Measurements from ENCODE around the gene SRSF10.
"Not testable (repeated sequence)": the region's sequence is repeated elsewhere in the genome, so short reads cannot be mapped to it uniquely, and the experiment has no call there.

The SRSF10 gene

GRCh38 chr1:23996700-23997229 lies 16.6 kb upstream of the SRSF10 start:
- no peak for DNase-seq

DNA sequence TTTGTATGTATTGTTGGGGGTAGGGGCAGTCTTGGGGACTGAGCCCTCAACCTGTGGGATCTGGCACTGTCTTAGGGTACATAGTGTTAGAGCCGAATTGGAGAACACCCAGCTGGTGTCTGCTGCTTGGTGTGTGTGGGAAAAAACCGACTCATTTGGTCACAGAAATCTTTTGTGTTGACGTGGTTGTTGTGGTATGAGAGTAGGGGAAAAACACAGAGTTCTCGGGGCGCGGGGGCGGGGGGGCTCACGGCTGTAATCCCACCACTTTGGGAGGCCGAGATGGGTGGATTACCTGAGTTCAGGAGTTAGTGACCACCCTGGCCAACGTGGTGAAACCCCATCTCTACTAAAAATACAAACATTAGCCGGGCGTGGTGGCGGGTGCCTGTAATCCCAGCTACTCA lies 15.3 kb upstream of the SRSF10 start:
- no peak for DNase-seq

GRCh38 chr1:23992011-23992410 lies 11.9 kb upstream of the SRSF10 start:
- not testable (repeated sequence) for DNase-seq

DNA sequence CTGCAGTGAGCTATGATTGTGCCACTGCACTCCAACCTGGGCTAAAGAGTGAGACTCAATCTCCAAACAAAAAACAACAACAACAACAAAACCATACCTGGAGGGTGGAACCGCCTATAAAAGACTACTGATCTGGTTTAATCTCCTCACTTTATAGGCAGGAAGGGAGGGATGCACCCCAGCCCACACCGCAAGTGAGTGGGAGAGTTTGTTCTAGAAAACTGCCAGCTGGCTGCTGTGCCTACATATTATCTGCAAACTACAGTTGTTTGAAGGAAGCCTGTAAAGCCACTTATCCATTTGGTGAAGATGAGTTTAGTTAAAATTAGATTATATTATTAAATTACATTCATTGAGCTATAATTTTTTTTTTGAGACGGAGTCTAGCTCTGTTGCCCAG lies 9.1 kb upstream of the SRSF10 start:
- DNase-seq: no peak

GRCh38 chr1:23987038-23987437 lies 6.9 kb upstream of the SRSF10 start:
- not testable (repeated sequence) for DNase-seq

GRCh38 chr1:23984417-23985186 lies 4.5 kb upstream of the SRSF10 start:
- no peak for DNase-seq

GRCh38 chr1:23980728-23981070 lies 572 bp upstream of the SRSF10 start:
- no peak for DNase-seq

DNA sequence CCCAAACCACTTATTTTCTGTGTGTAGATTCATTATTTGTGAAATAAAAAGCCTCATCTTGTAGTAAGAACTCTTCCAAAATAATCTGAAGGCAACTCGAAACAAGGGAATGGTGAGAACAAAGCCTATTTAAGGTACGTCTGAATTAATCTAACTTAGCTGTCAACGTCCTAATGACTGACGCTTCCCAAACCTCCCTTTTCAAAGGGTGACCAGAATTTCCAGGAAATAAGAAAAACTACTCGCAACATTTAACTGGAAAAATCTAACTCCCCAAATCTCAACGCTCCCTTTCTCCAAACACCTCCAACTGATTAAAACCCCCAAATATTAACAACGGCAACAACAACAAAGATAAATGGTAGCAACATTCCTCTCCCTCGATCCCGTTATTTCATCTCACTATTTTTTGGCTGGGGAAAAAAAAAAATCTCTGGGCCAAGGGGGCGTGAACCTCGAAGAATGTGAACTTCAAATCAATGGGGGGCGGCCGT lies 693 bp downstream of the SRSF10 start:
- no peak for DNase-seq

DNA sequence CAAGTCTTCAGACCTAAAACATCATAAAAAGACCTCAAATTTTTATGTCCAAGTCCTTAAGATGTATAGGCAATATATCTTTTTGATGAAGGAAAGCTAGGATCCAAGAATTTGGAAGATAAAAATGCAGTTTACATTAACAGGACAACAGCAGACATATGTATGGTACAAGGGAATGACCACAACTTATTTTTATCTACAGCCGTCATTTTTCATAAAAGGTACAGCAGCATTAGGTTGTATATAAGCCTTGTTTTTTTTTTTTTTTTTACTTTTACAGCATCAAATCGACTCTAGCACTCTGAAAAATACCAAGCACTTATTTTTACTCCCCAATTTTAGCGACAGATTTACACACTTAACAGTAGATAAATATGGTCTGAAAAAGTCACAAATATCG lies 1.3 kb downstream of the SRSF10 start:
- DNase-seq: no peak

- DNase-seq: no peak
These were observed 2.3 kb downstream of the SRSF10 start for GRCh38 chr1:23977854-23978191.

DNA sequence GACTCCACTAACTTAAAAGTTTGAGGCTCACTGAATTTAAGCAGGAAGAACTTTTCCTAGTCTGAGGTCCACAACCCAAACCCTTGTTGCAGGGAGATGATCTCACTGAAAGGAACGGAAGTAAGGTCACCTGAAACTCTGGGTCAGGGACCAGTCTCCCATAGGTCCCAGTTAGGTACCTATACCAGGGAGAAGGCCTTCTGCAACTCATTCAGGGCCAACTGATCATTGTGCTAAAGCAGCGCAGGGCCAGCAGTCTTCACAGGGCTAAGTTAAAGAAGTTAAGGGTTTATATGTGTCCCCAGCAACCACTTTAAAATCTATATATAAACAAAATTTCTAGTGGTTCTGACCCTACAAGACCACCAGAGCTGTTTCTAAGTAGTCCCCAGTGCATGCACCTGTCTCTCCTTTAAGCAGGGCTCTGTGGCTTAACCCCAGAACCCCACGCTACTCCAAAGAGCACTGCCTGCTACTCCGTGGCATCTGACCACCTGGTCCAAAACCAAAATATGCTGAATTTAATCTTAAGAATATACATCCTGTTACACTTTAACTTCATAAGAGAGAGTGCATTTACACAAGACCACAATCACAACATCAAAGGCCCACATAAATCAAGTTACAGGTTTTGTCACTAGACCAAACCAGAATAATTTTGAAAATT lies 2.8 kb downstream of the SRSF10 start:
- peak; percentile 35 for DNase-seq

DNA sequence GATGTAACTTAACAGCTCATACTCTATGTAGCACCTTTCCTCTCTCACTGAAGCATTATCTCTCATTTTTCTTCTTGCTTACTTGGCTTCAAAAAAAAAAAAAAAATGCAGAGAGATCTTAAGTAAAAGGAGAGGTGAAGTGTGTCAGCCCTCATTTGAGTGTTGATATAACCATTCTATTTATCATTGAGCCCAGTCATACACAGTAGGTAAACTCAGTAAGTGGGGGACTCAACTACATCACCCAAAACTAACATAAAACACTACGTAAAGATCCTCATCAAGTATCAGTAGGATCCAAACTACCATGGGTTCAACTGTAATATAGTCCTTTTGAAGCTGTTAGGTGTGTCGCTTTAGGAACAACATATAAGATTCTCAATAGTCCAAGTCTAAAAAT lies 12.3 kb downstream of the SRSF10 start:
- DNase-seq: no peak

GRCh38 chr1:23966973-23967493 lies 13.1 kb downstream of the SRSF10 start:
- no peak for DNase-seq

- no peak for DNase-seq
These were observed 15.1 kb downstream of the SRSF10 start for GRCh38 chr1:23964790-23965740.

DNA sequence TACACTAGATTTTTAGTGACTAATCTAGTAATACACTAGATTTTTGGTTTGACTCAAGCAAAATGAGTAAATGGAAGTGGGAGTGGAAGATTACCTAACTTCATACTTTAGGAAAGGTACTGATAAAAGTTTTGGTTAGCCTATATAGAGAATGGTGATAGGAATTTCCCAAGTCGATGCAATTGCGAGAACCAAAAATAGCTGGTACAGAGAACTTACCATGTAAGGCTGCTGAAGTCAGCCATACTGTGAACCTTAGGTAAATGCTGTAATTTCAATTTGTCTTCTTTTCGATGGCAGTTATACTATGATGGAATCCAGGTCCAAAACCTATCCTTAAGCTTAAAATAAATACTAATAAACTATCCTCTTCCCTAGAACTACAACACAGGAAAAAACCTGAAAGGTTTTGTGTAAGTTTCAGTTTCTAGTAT lies 15.9 kb downstream of the SRSF10 start:
- no peak for DNase-seq

DNA sequence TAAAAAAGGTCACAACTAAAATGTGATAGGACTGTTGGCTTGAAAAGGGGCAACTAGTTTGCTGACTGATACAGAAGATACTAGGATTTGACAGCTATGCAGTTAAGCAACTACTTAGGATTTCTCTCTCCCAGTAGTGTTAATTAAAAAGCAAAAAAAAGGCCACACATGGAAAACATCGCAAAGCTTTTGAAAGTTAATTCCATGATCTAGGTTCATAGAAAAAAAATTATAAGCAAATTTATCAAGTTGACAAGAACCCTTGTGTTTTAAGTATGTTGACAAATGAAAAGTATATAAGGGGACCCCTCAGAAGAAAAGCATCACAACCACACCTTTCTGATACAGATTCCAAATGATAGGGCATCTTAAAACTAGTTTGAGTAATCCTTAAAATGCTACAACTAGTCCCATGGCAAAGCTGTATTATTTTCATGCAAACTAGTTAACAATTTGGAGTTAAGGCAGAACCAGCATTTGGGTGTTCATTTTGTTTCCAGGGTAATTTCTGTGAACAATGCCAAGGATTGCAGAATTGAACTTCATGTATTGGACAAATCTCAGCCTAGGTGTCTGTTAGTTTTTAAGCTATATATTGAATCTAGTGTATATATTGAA lies 16.4 kb downstream of the SRSF10 start:
- DNase-seq: no peak

DNA sequence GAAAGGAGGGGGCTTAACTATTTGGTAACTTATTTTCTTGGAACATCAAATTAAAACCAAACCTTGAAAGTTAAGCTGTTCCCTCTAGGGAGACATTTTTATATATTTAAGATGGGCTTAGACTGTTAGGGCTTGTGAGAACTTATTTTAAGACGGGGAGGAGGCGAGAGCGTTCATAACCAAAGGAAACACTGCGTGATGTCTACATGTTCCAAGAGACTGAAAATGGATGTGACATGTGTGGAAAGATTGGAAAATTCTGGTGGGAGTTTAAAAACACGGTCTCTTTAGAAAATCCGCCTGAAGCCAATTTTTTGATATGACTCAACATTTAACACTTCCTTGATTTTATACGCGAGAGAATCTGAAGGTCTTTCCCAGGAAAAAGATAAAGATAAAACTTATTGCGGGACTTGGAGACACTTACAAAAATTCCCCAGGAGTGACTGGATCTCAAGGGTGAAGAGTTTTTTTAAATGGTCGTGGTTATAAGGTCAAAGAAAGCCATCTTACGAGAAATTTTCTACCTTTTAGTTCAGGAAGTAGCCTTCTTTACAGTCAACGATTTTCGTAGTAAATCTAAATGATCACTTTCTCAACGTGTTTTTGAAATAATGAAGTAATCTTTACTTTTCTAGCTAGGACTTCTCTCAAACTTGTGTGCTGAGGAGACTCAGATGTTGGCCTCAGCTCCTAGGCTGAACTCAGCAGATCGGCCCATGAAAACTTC lies 19.7 kb downstream of the SRSF10 start:
- DNase-seq: peak; percentile 23

DNA sequence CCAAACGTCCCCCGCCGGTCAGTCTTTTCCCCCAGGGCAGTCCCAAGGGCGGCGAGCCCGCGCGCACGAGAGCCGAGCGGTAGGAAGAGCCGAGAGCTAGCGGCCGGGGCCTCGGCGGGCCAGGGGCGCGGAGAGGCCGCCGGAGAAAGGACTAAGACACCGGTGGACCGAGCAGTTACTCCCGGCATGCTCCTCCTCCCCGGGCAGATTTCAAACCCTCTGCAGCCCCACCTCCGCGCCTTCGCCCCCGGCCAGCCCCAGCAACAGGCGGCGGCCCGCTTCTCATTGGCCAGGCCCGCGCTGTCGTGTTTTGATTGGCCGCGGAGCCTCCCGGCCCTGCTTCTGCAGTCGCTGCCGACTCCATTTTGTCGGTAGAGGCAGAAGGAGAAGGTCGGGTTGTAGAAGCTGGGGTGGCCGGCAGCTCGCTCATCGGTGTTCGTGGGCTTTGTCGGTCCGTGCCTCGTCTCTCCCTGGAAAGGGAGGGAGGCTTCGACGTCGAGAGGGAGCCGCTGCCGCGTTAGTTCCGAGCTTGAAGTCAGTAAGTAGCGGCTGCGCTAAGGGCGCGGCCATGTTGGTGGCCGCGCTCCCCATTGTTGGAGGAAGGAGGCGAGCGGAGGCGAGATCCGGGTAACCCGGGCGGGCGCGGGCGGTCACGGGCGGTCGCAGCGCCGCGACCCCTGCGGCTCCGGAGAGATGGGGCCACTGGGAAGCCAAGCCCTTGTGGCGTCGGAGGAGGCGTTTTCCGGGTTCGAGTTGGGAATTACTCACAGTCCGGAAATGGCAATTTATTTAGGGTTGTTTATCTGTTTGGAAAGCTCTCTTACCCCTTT lies 20.5 kb downstream of the SRSF10 start, which contains the start of gene PNRC2:
TSS of gene PNRC2 (plus strand) at position 368 of the 830 bp plus-strand sequence. CDS start 1,630 bp downstream, outside the sequence.
- peak; percentile 95 for DNase-seq

DNA sequence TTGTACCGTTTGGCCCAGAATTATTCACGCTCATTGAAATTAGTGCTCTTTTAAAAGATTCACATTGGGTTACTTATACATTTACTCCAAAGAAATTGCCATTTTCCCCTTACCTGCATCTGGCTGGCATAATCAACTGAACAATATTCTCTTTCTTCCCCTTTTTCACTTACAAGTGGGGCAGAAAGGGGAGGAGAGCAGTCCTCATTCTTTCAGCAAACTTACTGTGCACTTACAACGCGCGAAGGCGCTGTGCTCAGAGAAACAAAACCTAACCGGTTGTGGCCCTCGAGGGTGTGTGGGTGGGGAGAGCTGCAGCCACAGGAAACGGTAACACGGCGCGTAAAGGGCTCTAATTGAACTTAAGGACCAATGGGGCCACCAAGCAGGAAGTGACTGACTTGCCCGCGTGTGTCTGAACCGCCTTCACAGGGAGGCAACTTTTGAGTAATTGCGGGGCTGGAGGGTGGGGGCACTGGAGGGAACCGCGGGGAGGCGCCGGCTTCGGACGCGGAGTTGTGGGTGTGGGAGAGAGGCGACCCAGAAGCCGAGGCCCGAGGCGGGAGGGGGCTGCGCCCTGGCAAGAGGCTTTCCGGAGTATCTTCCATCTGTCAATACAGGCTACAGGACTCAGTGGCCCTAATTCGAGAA lies 21.2 kb downstream of the SRSF10 start:
- DNase-seq: peak; percentile 95
